Breast epithelium (tissue), 3 donors: ENCODE results near the gene LGALS7.

Experiments
- CTCF ChIP-seq, 3 donors: fragments of 450-650 bp; IDR thresholded peaks; one replicate each; pipeline ENCODE4 v1.5.1; 2016 to 2017; ENCODE audit warnings: antibody characterized with exemption in 3 of 3, mild to moderate bottlenecking in 3 of 3, moderate library complexity in 3 of 3
- POLR2A ChIP-seq: fragments of 450-650 bp; IDR thresholded peaks from one replicate; pipeline ENCODE4 v1.6.1; 2016; ENCODE audit warnings: antibody characterized with exemption, mild to moderate bottlenecking, moderate library complexity
- POLR2AphosphoS5 ChIP-seq, 3 donors: sonication (generic); formaldehyde crosslinking; IDR thresholded peaks; one replicate each; pipeline ENCODE4 v1.6.1; 2017; ENCODE audit warnings: antibody characterized with exemption in 3 of 3

GRCh38 chr19:38723606-38723965 is 49.7 kb downstream of the LGALS7 start:
- TF ChIP-seq POLR2AphosphoS5 (IDR thresholded peaks at IDR 0.05) (no peak), CTCF (IDR thresholded peaks at IDR 0.05) (no peak), POLR2A (no peak)
